Esophagus muscularis mucosa (tissue), 3 donors: ENCODE results near the gene LDB1.

Experiments used
- CTCF ChIP-seq, 3 experiments: fragments of 200-600 bp in 2 of 3; fragments of 450-650 bp in 1 of 3; sonication (generic) in 2 of 3; IDR thresholded peaks; one replicate each; pipeline ENCODE4 v1.5.1; 2017 to 2019; ENCODE audit warnings: antibody characterized with exemption in 3 of 3, mild to moderate bottlenecking in 2 of 3, moderate library complexity in 1 of 3
- POLR2A ChIP-seq: fragments of 450-650 bp; IDR thresholded peaks from one replicate; pipeline ENCODE4 v1.6.1; 2017; ENCODE audit warnings: antibody characterized with exemption, moderate library complexity, mild to moderate bottlenecking, low read depth
- POLR2AphosphoS5 ChIP-seq, 2 donors: sonication (generic); formaldehyde crosslinking; IDR thresholded peaks; one replicate each; pipeline ENCODE4 v1.6.1; 2017; ENCODE audit warnings: antibody characterized with exemption in 2 of 2

GRCh38 chr10:102114861-102115618, 5.1 kb downstream of the LDB1 start:
- peak; percentile 86 to 88 for TF ChIP-seq POLR2AphosphoS5 (IDR thresholded peaks at IDR 0.05)
- no peak for TF ChIP-seq POLR2A
- TF ChIP-seq CTCF (IDR thresholded peaks at IDR 0.05): no peak
